Fibroblast of peridontal ligament (primary cell): ENCODE data around the gene ZNF532.
A peak's percentile ranks its signal among the peaks of the same experiment; 100 is the strongest.

Source experiments
- DNase-seq: peaks from one replicate; pipeline ENCODE4 v3.0.0-alpha.2; 2010; ENCODE audit errors: extremely low read depth

ZNF532 gene

GRCh38 chr18:58947136-58947732 is 82.6 kb downstream of the ZNF532 start:
- DNase-seq, result no peak

- DNase-seq, result no peak
Observed at GRCh38 chr18:58949031-58949430, 84.4 kb downstream of the ZNF532 start.

- no peak for DNase-seq
Observed at GRCh38 chr18:58951986-58952702, 87.5 kb downstream of the ZNF532 start.

DNA sequence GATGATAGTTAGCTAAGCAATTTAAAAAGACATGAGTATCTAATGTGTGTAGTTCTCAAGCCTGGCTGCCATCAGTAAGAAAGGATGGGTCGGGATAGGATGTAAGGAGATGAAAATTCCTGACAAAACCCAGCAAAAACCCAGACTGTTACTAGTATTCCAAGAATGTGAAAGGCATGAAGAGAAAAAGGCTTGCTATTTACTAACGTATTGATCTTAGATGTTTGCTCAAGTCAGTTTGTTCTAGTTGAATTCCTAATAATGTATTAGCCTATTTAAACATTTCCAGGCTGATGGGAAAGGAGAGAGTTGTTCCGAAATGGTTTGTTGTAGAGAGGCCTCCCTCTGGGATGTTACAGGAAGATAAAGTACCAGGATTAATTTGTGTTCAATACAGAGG is 88.2 kb downstream of the ZNF532 start:
- DNase-seq, result no peak

DNA sequence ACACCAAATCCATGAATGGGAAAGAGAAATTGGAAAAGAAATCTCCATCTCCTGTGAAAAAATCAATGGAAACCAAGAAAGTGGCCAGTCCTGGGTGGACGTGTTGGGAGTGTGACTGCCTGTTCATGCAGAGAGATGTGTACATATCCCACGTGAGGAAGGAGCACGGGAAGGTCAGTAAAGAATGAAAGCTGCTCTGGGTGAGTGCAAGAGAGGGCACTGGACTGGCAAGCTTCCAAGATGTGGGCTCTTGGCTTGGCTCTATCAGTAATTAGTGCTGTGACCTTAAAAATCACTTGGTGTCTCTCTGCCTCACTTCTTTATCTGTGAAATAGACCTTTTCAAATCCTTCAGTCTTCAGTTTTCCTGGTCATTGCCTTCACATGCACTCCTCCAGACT is 89.0 kb downstream of the ZNF532 start:
- DNase-seq, result no peak

DNA sequence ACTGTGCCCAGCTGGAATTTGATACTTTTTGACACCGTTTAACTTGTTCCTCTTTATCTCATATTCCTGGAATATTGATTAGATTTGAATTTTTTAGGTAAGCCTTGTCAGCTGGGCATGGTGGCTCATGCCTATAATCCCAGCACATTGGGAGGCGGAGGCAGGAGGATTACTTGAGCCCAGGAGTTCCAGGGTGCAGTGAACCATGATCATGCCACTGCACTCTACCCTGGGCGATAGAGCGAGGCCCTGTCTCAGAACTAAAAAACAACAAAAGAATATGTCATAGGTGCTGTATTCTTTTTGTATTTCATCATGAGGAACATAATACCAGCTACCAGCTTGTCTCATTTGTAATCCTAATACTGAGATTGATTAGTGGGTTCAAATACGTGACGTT is 90.3 kb downstream of the ZNF532 start:
- DNase-seq, result no peak

GRCh38 chr18:58955738-58956137 is 91.1 kb downstream of the ZNF532 start:
- no peak for DNase-seq

DNA sequence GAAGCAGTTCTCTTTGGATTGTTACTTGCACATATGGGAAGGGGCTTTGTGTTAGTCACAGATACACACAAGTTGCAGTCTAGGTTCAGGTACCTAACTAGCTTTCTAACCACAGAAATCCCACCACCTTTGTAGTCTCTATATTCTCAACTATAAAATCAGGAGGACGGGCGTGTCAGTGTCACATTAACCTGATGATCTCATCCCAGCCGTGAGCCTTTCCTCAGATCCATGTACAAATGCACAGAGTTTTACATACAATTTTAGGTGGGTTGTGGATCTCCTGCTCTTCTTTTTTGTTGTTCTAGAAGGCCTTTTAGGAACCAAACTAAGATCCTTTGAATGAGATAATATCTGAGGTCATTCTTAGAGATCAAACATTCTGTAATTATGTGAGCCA is 94.0 kb downstream of the ZNF532 start:
- no peak for DNase-seq

- DNase-seq, result no peak
Observed at GRCh38 chr18:58960508-58960907, 95.8 kb downstream of the ZNF532 start.

GRCh38 chr18:58960946-58961722 is 96.5 kb downstream of the ZNF532 start:
- DNase-seq, result no peak

DNA sequence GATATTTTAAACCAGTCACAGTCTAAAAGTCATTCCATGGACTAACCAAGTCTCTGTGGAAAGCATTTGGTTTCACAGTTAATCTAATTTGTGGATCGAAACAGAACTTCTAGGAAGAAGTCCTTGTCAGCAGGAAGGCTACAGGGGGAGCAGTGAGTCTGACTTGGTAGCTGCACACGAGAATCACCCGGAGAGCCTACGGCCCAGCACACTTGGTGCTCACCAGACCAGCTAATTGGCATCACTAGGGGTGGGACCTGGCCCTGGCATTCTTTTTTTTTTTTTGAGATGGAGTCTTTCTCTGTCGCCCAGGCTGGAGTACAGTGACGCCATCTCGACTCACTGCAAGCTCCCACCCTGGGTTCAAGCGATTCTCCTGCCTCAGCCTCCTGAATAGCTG is 97.7 kb downstream of the ZNF532 start:
- DNase-seq, result no peak

GRCh38 chr18:58965291-58966004 is 100.8 kb downstream of the ZNF532 start:
- no peak for DNase-seq

- no peak for DNase-seq
Observed at GRCh38 chr18:58966005-58966677, 101.5 kb downstream of the ZNF532 start.

GRCh38 chr18:58966704-58967103 is 102.0 kb downstream of the ZNF532 start:
- no peak for DNase-seq

DNA sequence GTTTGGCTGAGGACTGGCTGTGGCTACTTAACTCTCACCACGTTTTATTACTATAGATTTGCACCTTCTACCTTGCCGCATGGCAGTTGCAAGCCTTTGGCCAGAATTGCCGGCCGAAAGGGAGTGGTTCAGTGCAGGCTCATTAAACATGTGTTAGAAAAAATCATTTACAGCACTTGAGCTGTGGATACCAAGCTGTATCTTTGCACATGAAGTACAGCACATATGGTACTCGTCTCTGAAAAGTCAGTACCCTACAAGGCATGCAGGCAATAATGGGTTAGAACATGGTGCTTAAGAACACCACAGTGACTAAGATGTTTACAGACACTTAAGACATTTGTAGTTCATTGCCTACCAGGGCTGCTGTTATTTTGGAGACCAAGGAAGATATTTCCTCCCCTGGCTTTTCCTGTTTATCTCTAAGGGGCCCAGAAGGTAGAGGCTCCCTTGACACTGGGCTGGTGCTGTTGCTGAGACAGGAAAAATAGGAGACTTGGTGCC is 103.1 kb downstream of the ZNF532 start:
- peak; percentile 36 for DNase-seq

DNA sequence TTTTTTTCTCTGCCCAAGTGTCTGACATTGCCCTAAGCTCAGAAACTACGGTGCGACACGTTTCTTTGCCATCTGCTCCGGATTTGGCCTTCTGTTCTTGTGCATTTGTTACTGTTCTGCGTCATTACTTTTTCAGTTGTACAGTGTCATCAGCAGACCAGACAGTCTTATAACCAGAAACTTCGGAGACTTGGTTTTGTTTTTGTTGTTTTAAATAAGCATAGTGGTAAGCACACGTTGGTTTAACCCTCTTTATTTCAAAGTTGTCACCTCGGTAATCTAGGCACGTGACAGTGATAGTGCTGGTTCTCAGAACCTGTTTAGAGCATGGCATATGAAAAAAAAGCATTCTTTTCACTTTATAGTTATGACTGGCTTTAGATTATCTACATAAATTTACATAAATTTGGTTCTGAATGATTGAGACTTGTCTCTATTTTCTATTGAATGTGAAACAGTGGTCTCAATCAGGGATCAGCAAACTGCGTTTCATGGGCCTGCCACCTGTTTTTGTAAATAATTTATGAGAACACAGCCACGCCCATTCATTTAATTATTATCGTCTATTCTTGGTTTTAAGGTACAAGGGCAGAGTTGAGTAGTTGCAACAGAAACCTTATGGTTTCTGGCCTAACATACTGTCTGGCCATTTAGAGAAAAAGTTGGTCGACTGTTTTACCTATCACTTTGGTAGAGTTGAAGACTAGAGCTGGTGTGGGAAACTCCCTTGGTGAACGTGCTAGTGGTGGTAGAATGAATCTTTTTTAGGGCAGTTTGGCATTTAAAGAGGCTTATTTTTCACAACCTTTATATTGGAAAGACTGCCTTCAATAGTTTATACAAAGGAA is 106.5 kb downstream of the ZNF532 start:
- DNase-seq, result no peak

- no peak for DNase-seq
Observed at GRCh38 chr18:58975296-58975695, 110.6 kb downstream of the ZNF532 start.

- no peak for DNase-seq
Observed at GRCh38 chr18:58975781-58976180, 111.1 kb downstream of the ZNF532 start.

DNA sequence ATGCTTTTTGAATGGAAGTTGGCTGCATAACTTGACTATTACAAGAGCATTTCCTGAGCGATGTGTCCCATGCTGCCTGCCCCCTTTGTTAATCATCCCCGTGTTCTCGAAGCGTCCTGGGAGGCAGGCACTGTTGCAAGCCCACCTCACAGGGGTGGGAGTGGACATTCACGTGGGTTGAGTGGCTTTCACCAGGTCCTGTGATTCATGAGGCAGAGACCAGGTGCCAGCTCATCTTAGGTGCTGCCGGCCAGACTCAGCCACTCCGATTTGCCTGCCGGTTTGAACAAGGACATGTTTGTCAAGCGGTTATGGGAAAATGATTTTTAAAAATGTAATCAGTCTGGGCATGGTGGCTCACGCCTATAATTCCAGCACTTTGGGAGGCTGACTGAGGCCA is 112.5 kb downstream of the ZNF532 start:
- no peak for DNase-seq

DNA sequence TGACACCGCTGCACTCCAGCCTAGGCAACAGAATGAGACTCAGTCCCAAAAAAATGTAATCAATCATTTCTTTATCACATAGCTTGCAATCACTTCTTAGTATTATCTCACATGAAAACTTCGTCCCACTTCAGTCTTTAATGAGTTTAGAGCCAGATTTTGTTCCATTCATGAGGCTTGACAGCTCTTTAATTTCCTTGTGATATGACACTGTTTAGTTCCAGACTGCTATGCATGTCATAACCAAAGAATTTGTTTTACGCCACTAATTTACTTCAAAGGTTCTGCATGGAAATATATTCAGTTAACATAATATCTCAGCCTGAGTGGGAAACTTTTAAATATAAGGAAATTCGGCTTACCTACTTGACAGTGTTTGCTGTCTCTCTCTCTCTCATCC is 113.1 kb downstream of the ZNF532 start:
- no peak for DNase-seq

GRCh38 chr18:58978916-58979315 is 114.2 kb downstream of the ZNF532 start:
- DNase-seq, result no peak
